Right ventricle myocardium inferior (tissue), 1 donor: Measurements from ENCODE around the gene APCDD1L. TPM values are rescaled to one million over a fixed set of nuclear protein-coding genes. Genes with fewer than 3 reads are reported as not detected.
"Not testable (repeated sequence)": the region's sequence is repeated elsewhere in the genome, so short reads cannot be mapped to it uniquely, and the experiment has no call there.

Source experiments
- ATAC-seq: fragments of 200-7000 bp; cut with Tn5 transposase; one replicate; pipeline ENCODE4 v1.9.1; 2020; ENCODE audit warnings: mild to moderate bottlenecking, moderate library complexity
- DNase-seq: peaks from one replicate; pipeline ENCODE4 v3.0.0; 2021; ENCODE audit errors: missing footprints
- intact Hi-C: fragments of 100-400 bp; cut with DNase I; formaldehyde crosslinking; loops from one replicate; pipeline ENCODE4 v1.11.0; 2022
- total RNA-seq: library from RNA; stranded (reverse); fragmentation: NEBNext Ultra II Directional; extraction: Animal tissue kit (Norgen Biotek cat#: 25700); gene quantifications from one replicate; pipeline ENCODE4 v1.2.1, GENCODE V29; 2021
- donor health status: DM: no; HTN: yes; CAD: no; lungs with severe emphysema.

The APCDD1L gene
- total RNA-seq, 1 donor from 2014 or later, result 0.32 TPM

GRCh38 chr20:58546756-58547622 lies 31.8 kb upstream of the APCDD1L start:
- intact Hi-C loops, result no loop called here
- DNase-seq, result no peak

GRCh38 chr20:58546416-58546711 lies 31.2 kb upstream of the APCDD1L start:
- ATAC-seq (no peak), DNase-seq (no peak)
- intact Hi-C loops, result no loop called here

More at GRCh38 chr20:58546756-58547622, 31.8 kb upstream of the APCDD1L start:
- no peak for ATAC-seq

GRCh38 chr20:58545565-58546415 lies 30.6 kb upstream of the APCDD1L start:
- no peak for DNase-seq
- intact Hi-C loops, result no loop called here
- no peak for ATAC-seq

GRCh38 chr20:58544891-58545290 lies 29.7 kb upstream of the APCDD1L start:
- no peak for DNase-seq
- ATAC-seq, result no peak
- intact Hi-C loops, result no loop called here

- ATAC-seq (no peak), DNase-seq (no peak)
- intact Hi-C loops, result no loop called here
Observed at GRCh38 chr20:58544286-58544685, 29.1 kb upstream of the APCDD1L start.

- intact Hi-C loops, result no loop called here
- no peak for ATAC-seq
- no peak for DNase-seq
Observed at GRCh38 chr20:58543274-58543673, 28.1 kb upstream of the APCDD1L start.

- no peak for ATAC-seq
- no peak for DNase-seq
- intact Hi-C loops, result no loop called here
Observed at GRCh38 chr20:58542411-58543095, 27.4 kb upstream of the APCDD1L start.

- DNase-seq, intact Hi-C loops, ATAC-seq: not testable (repeated sequence)
Observed at GRCh38 chr20:58542034-58542410, 26.8 kb upstream of the APCDD1L start.

- ATAC-seq, result no peak
- intact Hi-C loops, result no loop called here
- DNase-seq, result no peak
Observed at GRCh38 chr20:58538752-58539151, 23.6 kb upstream of the APCDD1L start.

GRCh38 chr20:58537831-58538230 lies 22.6 kb upstream of the APCDD1L start:
- DNase-seq (no peak), ATAC-seq (no peak)
- intact Hi-C loops, result no loop called here

- no peak for ATAC-seq
- intact Hi-C loops, result no loop called here
- DNase-seq, result no peak
Observed at GRCh38 chr20:58536289-58536688, 21.1 kb upstream of the APCDD1L start.

GRCh38 chr20:58531657-58532056 lies 16.5 kb upstream of the APCDD1L start:
- intact Hi-C loops, result no loop called here
- DNase-seq, result no peak
- ATAC-seq, result no peak

GRCh38 chr20:58531063-58531462 lies 15.9 kb upstream of the APCDD1L start:
- DNase-seq, result no peak
- ATAC-seq, result no peak
- intact Hi-C loops, result no loop called here

- intact Hi-C loops, result no loop called here
- ATAC-seq (no peak), DNase-seq (no peak)
Observed at GRCh38 chr20:58528412-58528811, 13.2 kb upstream of the APCDD1L start.

- DNase-seq (no peak), ATAC-seq (no peak)
- intact Hi-C loops, result no loop called here
Observed at GRCh38 chr20:58526411-58526810, 11.2 kb upstream of the APCDD1L start.

- intact Hi-C loops, result no loop called here
- no peak for ATAC-seq
- DNase-seq, result no peak
Observed at GRCh38 chr20:58524814-58525213, 9.6 kb upstream of the APCDD1L start.

- intact Hi-C loops, result no loop called here
- DNase-seq (no peak), ATAC-seq (no peak)
Observed at GRCh38 chr20:58523971-58524315, 8.7 kb upstream of the APCDD1L start.

- no peak for DNase-seq
- intact Hi-C loops, result no loop called here
- no peak for ATAC-seq
Observed at GRCh38 chr20:58523072-58523970, 8.1 kb upstream of the APCDD1L start.

- ATAC-seq (no peak), DNase-seq (no peak)
- intact Hi-C loops, result no loop called here
Observed at GRCh38 chr20:58522666-58523065, 7.5 kb upstream of the APCDD1L start.
